Bone marrow (tissue), 2 donors: ENCODE measurements around the gene MAP4K3.
A peak's percentile ranks its signal among the peaks of the same experiment; 100 is the strongest.

Experiments
- DNase-seq, 2 donors: peaks; one replicate each; lab custom pipeline; 2025; lab: John Stamatoyannopoulos, UW

The MAP4K3 gene

GRCh38 chr2:39436592-39437521, at the start of gene MAP4K3:
TSS of gene MAP4K3 (minus strand) at chr2:39437285. CDS start at chr2:39436987, 298 bp downstream.
- DNase-seq = peak; percentile 70 to 96

- DNase-seq = no peak
Observed at GRCh38 chr2:39486071-39486470, 49.0 kb upstream of the MAP4K3 start.

- no peak for DNase-seq
Observed at GRCh38 chr2:39484620-39485495, 47.8 kb upstream of the MAP4K3 start.

GRCh38 chr2:39484206-39484605, 47.1 kb upstream of the MAP4K3 start:
- no peak for DNase-seq

GRCh38 chr2:39483534-39483933, 46.4 kb upstream of the MAP4K3 start:
- DNase-seq = peak in 1 of 2 donors; percentile 32

GRCh38 chr2:39481611-39482010, 44.5 kb upstream of the MAP4K3 start:
- DNase-seq = no peak

GRCh38 chr2:39479696-39480095, 42.6 kb upstream of the MAP4K3 start:
- no peak for DNase-seq

GRCh38 chr2:39479053-39479670, 42.1 kb upstream of the MAP4K3 start:
- no peak for DNase-seq

GRCh38 chr2:39476524-39476923, 39.4 kb upstream of the MAP4K3 start:
- peak in 1 of 2 donors; percentile 49 for DNase-seq

GRCh38 chr2:39475006-39475405, 37.9 kb upstream of the MAP4K3 start:
- DNase-seq = no peak

- DNase-seq = no peak
Observed at GRCh38 chr2:39470580-39470979, 33.5 kb upstream of the MAP4K3 start.

- no peak for DNase-seq
Observed at GRCh38 chr2:39469807-39470206, 32.7 kb upstream of the MAP4K3 start.

- DNase-seq = no peak
Observed at GRCh38 chr2:39468579-39469451, 31.7 kb upstream of the MAP4K3 start.

GRCh38 chr2:39466311-39466710, 29.2 kb upstream of the MAP4K3 start:
- DNase-seq = no peak

- DNase-seq = no peak
Observed at GRCh38 chr2:39464864-39465263, 27.8 kb upstream of the MAP4K3 start.

- no peak for DNase-seq
Observed at GRCh38 chr2:39455826-39456225, 18.7 kb upstream of the MAP4K3 start.

GRCh38 chr2:39452396-39452795, 15.3 kb upstream of the MAP4K3 start:
- DNase-seq = no peak

GRCh38 chr2:39451954-39452353, 14.9 kb upstream of the MAP4K3 start:
- DNase-seq = no peak

- no peak for DNase-seq
Observed at GRCh38 chr2:39448169-39448502, 11.1 kb upstream of the MAP4K3 start.

GRCh38 chr2:39447266-39448168, 10.4 kb upstream of the MAP4K3 start:
- DNase-seq = no peak
